NT2/D1 (cell line): ENCODE results near the gene CD2BP2.

Source experiments
- YY1 ChIP-seq: IDR thresholded peaks from 2 replicates; pipeline ENCODE4 v1.6.1; 2011; ENCODE audit not compliant: insufficient read length, insufficient read depth
- ZNF274 ChIP-seq: IDR thresholded peaks from 2 replicates; pipeline ENCODE4 v1.6.1; 2011; ENCODE audit warnings: mild to moderate bottlenecking, low read depth, low read length

- TF ChIP-seq YY1 (no peak), ZNF274 (no peak)
Measured at GRCh38 chr16:30348113-30348512, 7.0 kb downstream of the CD2BP2 start.
